ENCODE data around the gene NEU3.
"Not testable (repeated sequence)": the region's sequence is repeated elsewhere in the genome, so short reads cannot be mapped to it uniquely, and the experiment has no call there.

The NEU3 gene

DNA sequence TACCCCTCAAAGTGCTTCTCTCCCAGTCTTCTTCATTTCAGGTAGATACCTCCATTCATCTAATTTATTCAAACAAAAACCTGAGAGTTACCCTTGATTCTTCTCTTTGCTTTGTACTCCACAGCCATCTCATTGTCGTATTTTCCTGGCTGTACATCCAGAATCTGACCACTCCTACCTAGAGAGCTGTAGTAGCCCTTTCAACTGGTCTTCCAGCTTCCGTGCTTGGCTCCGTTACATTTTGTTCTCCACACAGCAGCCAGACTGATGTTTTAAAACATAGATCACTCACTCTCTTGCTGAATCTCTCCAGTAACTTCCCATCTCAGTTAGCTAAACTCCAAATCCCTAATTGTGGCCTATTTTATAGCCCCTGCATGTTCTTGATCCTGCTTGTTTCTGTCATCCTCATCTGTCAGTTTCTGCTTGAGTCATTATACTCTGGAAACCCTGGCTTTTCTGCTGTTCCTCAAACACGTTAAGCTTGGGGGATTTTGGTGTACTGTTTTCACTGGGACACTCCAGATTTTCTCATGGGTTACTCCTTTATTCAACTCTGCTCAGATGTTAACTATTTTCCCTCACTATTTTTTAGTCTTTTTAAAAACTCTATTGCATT lies 32.2 kb upstream of the NEU3 start:
- Histone ChIP-seq H3K4me1 (ENCODE audit: insufficient read depth, low read length) (peaks cover 4% of the 10 kb centered on the region), H3K4me3 (ENCODE audit: low read length) (no peak overlapping the region)

GRCh38 chr11:74957937-74958629 lies 30.6 kb upstream of the NEU3 start:
- peaks cover 2% of the 10 kb centered on the region for H3K9me3 ChIP-seq (ENCODE audit: low read length)
- no peak overlapping the region for H3K4me3 ChIP-seq (ENCODE audit: low read length)
- H3K4me1 ChIP-seq (ENCODE audit: insufficient read depth, low read length): peaks cover 4% of the 10 kb centered on the region
- peaks cover 14% of the 10 kb centered on the region for H3K36me3 ChIP-seq (ENCODE audit: insufficient read depth, low read length)
- no peaks in the 10 kb centered on the region for H3K27me3 ChIP-seq (ENCODE audit: insufficient read depth, low read length)
- H2AFZ ChIP-seq (ENCODE audit: low read depth, low read length): no peak overlapping the region

More for the DNA sequence above, 32.2 kb upstream of the NEU3 start:
- Histone ChIP-seq H2AFZ (ENCODE audit: low read depth, low read length) (no peak overlapping the region), H3K9me3 (ENCODE audit: low read length) (peaks cover 2% of the 10 kb centered on the region), H3K36me3 (ENCODE audit: insufficient read depth, low read length) (peaks cover 20% of the 10 kb centered on the region), H3K27me3 (ENCODE audit: insufficient read depth, low read length) (no peaks in the 10 kb centered on the region)

DNA sequence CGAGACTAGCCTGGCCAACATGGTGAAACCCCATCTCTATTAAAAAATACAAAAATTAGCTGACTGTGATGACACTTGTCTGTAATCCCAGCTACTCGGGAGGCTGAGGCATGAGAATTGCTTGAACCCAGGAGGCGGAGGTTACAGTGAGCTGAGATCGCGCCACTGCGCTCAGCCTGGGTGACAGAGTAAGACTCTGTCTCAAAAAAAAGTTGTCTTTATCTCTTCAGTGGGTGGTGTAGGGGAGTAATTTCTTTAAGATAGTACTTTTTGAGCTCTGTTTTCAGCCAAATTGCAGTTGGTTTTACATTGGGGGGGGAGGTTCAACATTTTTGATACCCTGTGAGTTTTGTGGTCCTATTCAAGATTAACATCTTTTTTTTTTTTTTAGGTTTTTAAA lies 28.6 kb upstream of the NEU3 start:
- peaks cover 12% of the 10 kb centered on the region for H3K36me3 ChIP-seq (ENCODE audit: insufficient read depth, low read length)
- H3K27me3 ChIP-seq (ENCODE audit: insufficient read depth, low read length); H3K4me3 ChIP-seq (ENCODE audit: low read length); H3K9me3 ChIP-seq (ENCODE audit: low read length); H2AFZ ChIP-seq (ENCODE audit: low read depth, low read length); H3K4me1 ChIP-seq (ENCODE audit: insufficient read depth, low read length): not testable (repeated sequence)

DNA sequence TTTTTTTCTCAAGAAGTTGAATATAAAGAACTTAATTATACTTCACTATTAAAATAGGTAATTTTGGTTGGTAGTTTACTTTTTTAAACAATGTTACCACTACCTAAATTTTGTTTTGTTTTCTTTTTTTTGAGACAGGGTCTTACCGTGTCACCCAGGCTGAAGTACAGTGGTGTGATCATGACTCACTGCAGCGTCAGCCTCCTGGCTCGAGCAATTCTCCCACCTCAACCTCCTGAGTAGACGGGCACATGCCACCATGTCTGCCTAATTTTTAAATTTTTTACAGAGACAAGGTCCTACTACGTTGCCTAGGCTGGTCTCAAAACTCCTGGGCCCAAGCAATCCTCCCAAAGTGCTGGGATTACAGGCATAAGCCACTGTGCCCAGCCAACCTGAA lies 22.1 kb upstream of the NEU3 start:
- peaks cover 54% of the 10 kb centered on the region for H3K36me3 ChIP-seq (ENCODE audit: insufficient read depth, low read length)
- no peaks in the 10 kb centered on the region for H3K4me1 ChIP-seq (ENCODE audit: insufficient read depth, low read length)
- no peaks in the 10 kb centered on the region for H3K27me3 ChIP-seq (ENCODE audit: insufficient read depth, low read length)
- H3K4me3 ChIP-seq (ENCODE audit: low read length): no peak overlapping the region
- no peak overlapping the region for H2AFZ ChIP-seq (ENCODE audit: low read depth, low read length)
- H3K9me3 ChIP-seq (ENCODE audit: low read length): no peaks in the 10 kb centered on the region

DNA sequence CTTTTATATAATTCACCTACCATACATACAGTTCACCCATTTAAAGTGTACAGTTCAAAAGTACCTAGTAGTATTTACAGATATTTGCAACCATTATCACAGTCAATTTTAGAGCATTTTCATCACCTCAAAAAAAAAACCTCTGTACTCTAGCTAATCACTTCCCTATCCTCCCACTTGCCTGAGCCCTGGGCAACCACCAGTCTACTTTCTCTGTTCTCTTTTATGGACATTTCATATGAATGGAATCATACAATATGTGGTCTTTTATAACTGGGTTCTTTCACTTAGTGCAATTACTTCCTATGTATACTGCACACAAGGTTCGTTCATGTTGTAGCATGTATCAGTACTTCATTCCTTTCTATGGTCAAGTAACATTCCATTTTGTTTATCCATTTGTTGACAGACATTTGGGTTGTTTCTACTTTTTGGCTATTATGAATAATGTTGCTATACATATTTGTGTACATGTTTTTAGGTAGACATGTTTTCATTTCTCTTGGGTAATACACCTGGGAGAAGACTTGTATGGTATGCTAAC lies 17.8 kb upstream of the NEU3 start:
- H3K4me3 ChIP-seq (ENCODE audit: low read length): no peak overlapping the region
- no peak overlapping the region for H2AFZ ChIP-seq (ENCODE audit: low read depth, low read length)
- no peaks in the 10 kb centered on the region for H3K27me3 ChIP-seq (ENCODE audit: insufficient read depth, low read length)
- H3K9me3 ChIP-seq (ENCODE audit: low read length): peaks cover 2% of the 10 kb centered on the region
- H3K4me1 ChIP-seq (ENCODE audit: insufficient read depth, low read length): no peaks in the 10 kb centered on the region
- peaks cover 73% of the 10 kb centered on the region for H3K36me3 ChIP-seq (ENCODE audit: insufficient read depth, low read length)

DNA sequence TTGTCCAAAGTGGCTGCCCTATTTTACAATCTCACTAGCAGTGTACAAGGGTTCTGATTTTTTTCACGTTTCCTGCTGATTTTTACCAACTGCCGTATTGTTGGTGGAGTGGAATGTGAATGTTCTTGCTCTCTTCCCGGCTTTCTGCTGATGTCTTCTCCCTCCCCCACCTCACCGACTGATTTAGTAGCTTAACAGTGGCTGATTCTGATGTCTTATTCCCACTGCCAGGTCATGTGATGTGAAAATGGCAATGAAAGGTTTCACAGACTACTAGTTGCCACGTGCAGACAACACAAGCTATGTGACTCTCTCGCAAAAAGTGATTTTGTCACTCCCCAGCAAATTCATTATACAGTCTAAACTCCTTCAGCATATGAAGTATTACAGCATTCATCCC lies 17.3 kb upstream of the NEU3 start:
- Histone ChIP-seq H2AFZ (ENCODE audit: low read depth, low read length) (no peak overlapping the region), H3K9me3 (ENCODE audit: low read length) (peaks cover 2% of the 10 kb centered on the region), H3K4me3 (ENCODE audit: low read length) (no peak overlapping the region), H3K4me1 (ENCODE audit: insufficient read depth, low read length) (no peaks in the 10 kb centered on the region), H3K27me3 (ENCODE audit: insufficient read depth, low read length) (no peaks in the 10 kb centered on the region), H3K36me3 (ENCODE audit: insufficient read depth, low read length) (peaks cover 73% of the 10 kb centered on the region)

DNA sequence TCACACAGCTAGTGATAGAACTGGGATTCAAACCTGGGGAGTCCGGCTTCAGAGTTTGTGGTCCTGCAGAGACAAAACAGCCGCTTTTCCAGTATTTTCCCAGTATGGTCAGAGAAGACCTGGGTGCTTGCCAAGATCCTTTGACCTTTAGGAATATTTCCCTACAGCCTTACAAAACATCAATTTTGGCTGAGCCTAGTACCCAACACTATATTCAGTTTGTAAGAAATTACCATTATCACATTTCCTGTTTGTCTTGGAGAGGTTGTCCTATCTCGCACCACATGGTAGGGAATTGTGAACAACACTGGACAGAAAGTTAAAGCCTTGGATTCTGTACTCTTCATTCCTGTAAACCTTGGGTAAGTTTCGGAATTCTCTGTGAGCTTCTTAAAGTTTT lies 10.7 kb upstream of the NEU3 start:
- Histone ChIP-seq H3K4me3 (ENCODE audit: low read length) (no peak overlapping the region), H3K4me1 (ENCODE audit: insufficient read depth, low read length) (no peaks in the 10 kb centered on the region), H3K27me3 (ENCODE audit: insufficient read depth, low read length) (no peaks in the 10 kb centered on the region), H2AFZ (ENCODE audit: low read depth, low read length) (no peak overlapping the region), H3K36me3 (ENCODE audit: insufficient read depth, low read length) (peaks cover 48% of the 10 kb centered on the region), H3K9me3 (ENCODE audit: low read length) (peaks cover 2% of the 10 kb centered on the region)

- no peak overlapping the region for H2AFZ ChIP-seq (ENCODE audit: low read depth, low read length)
- no peaks in the 10 kb centered on the region for H3K9me3 ChIP-seq (ENCODE audit: low read length)
- no peak overlapping the region for H3K4me3 ChIP-seq (ENCODE audit: low read length)
- H3K27me3 ChIP-seq (ENCODE audit: insufficient read depth, low read length): no peaks in the 10 kb centered on the region
- H3K4me1 ChIP-seq (ENCODE audit: insufficient read depth, low read length): no peaks in the 10 kb centered on the region
- H3K36me3 ChIP-seq (ENCODE audit: insufficient read depth, low read length): peaks cover 32% of the 10 kb centered on the region
Measured at GRCh38 chr11:74980634-74981033, 8.1 kb upstream of the NEU3 start.

GRCh38 chr11:74981888-74982287 lies 6.8 kb upstream of the NEU3 start:
- no peak overlapping the region for H2AFZ ChIP-seq (ENCODE audit: low read depth, low read length)
- H3K27me3 ChIP-seq (ENCODE audit: insufficient read depth, low read length): no peaks in the 10 kb centered on the region
- no peak overlapping the region for H3K4me3 ChIP-seq (ENCODE audit: low read length)
- no peaks in the 10 kb centered on the region for H3K9me3 ChIP-seq (ENCODE audit: low read length)
- peaks cover 21% of the 10 kb centered on the region for H3K36me3 ChIP-seq (ENCODE audit: insufficient read depth, low read length)
- H3K4me1 ChIP-seq (ENCODE audit: insufficient read depth, low read length): no peaks in the 10 kb centered on the region

GRCh38 chr11:74984070-74984469 lies 4.7 kb upstream of the NEU3 start:
- Histone ChIP-seq H3K36me3 (ENCODE audit: insufficient read depth, low read length) (peaks cover 9% of the 10 kb centered on the region), H2AFZ (ENCODE audit: low read depth, low read length) (no peak overlapping the region), H3K27me3 (ENCODE audit: insufficient read depth, low read length) (no peaks in the 10 kb centered on the region), H3K4me3 (ENCODE audit: low read length) (no peak overlapping the region), H3K9me3 (ENCODE audit: low read length) (no peaks in the 10 kb centered on the region), H3K4me1 (ENCODE audit: insufficient read depth, low read length) (no peaks in the 10 kb centered on the region)

DNA sequence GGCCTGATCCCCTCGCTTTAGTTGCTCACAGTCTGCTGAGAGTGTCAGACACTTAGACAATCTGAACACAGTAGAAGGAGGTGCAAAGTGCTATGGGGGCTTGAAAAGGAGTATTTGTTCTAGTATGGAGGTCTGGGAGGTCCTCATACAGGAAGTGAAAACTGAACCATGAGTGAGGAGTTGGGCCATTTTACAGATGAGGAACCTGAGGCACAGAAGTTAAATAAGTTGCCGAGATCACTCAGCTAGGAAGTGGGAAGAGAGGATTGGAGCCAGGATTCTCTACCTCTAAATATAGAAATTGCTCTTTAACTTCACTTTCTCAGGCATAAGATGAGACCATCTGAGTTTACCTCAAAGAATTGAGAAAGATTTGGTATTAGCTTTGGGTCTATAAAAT lies 4.0 kb upstream of the NEU3 start:
- H3K9me3 ChIP-seq (ENCODE audit: low read length): no peaks in the 10 kb centered on the region
- H3K36me3 ChIP-seq (ENCODE audit: insufficient read depth, low read length): peaks cover 4% of the 10 kb centered on the region
- no peaks in the 10 kb centered on the region for H3K4me1 ChIP-seq (ENCODE audit: insufficient read depth, low read length)
- no peak overlapping the region for H3K4me3 ChIP-seq (ENCODE audit: low read length)
- no peak overlapping the region for H2AFZ ChIP-seq (ENCODE audit: low read depth, low read length)
- no peaks in the 10 kb centered on the region for H3K27me3 ChIP-seq (ENCODE audit: insufficient read depth, low read length)

GRCh38 chr11:74989260-74989638 lies 516 bp downstream of the NEU3 start:
- Histone ChIP-seq H3K36me3 (ENCODE audit: insufficient read depth, low read length) (peaks cover 7% of the 10 kb centered on the region), H2AFZ (ENCODE audit: low read depth, low read length) (peak overlapping the region; percentile 60), H3K4me3 (ENCODE audit: low read length) (peak overlapping the region; percentile 55), H3K9me3 (ENCODE audit: low read length) (no peaks in the 10 kb centered on the region), H3K27me3 (ENCODE audit: insufficient read depth, low read length) (no peaks in the 10 kb centered on the region), H3K4me1 (ENCODE audit: insufficient read depth, low read length) (no peaks in the 10 kb centered on the region)

DNA sequence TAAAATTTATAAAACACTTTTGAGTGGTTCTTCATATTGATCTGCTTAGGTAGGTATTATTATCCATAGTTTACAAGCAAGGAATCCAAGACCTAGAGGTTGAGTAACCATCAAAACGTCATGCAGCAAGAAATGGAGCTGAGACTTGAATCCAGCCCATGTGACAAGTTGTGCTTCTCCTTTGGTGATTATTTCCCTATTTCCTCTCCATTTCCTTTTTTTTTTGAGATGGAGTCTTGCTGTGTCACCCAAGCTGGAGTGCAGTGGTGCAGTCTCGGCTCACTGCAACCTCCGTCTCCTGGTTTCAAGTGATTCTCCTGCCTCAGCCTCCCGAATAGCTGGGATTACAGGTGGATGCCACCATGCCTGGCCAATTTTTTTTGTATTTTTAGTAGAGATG lies 1.4 kb downstream of the NEU3 start:
- H3K4me1 ChIP-seq (ENCODE audit: insufficient read depth, low read length); H3K27me3 ChIP-seq (ENCODE audit: insufficient read depth, low read length); H3K4me3 ChIP-seq (ENCODE audit: low read length); H3K9me3 ChIP-seq (ENCODE audit: low read length); H2AFZ ChIP-seq (ENCODE audit: low read depth, low read length): not testable (repeated sequence)
- H3K36me3 ChIP-seq (ENCODE audit: insufficient read depth, low read length): peaks cover 14% of the 10 kb centered on the region

DNA sequence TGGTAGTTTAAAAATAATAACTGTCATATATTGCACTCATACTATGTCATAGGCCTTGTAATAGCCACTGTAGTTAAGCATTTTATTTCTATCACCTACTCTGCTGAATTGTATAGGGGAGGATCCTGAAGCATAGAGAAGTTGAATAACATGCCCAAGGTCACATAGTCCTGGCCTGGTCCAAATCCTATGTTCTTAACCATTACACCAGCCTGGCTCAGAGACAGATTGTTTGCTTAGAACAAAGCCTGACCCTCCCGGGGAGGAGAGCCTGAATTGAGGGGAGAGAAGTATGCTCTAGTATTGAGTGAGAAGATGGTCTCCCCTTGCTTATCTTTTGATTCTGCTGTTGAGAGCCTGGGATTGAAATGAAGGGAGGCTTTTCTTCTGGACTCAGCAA lies 2.2 kb downstream of the NEU3 start:
- H3K4me3 ChIP-seq (ENCODE audit: low read length): no peak overlapping the region
- H3K27me3 ChIP-seq (ENCODE audit: insufficient read depth, low read length): no peaks in the 10 kb centered on the region
- no peak overlapping the region for H2AFZ ChIP-seq (ENCODE audit: low read depth, low read length)

More for the DNA sequence above, 2.2 kb downstream of the NEU3 start:
- H3K4me1 ChIP-seq (ENCODE audit: insufficient read depth, low read length): no peaks in the 10 kb centered on the region
- no peaks in the 10 kb centered on the region for H3K9me3 ChIP-seq (ENCODE audit: low read length)
- H3K36me3 ChIP-seq (ENCODE audit: insufficient read depth, low read length): peaks cover 17% of the 10 kb centered on the region

All from neuron (in vitro differentiated cells).